WTC11 (cell line): Measurements from ENCODE around the gene NSUN7. TPM values are rescaled to one million over a fixed set of nuclear protein-coding genes. Genes with fewer than 3 reads are reported as not detected.

Experiments used
- ATAC-seq: fragments of 200-7000 bp; cut with Tn5 transposase; 2 replicates; pipeline ENCODE4 v1.10.0; 2021; ENCODE audit warnings: mild to moderate bottlenecking, moderate library complexity
- CTCF ChIA-PET: fragments of 300-600 bp; sonication (Branson Sonifier 250); formaldehyde crosslinking; loops from one replicate; lab custom pipeline; 2021; ENCODE audit warnings: antibody characterized with exemption; lab: Charles Lee
- POLR2A ChIA-PET: fragments of 350-600 bp; sonication (Branson Sonifier 250); formaldehyde crosslinking; loops from one replicate; lab custom pipeline; 2021; ENCODE audit warnings: antibody characterized with exemption; lab: Charles Lee
- DNase-seq: peaks from one replicate; pipeline ENCODE4 v3.0.0; 2021; ENCODE audit warnings: low spot score
- H3K27ac Mint-ChIP-seq: 2 replicates; pipeline ENCODE4 v1.8.0; 2021; ENCODE audit warnings: mixed read lengths
- H3K27me3 Mint-ChIP-seq: 2 replicates; pipeline ENCODE4 v1.8.0; 2021; ENCODE audit warnings: low read depth, mild to moderate bottlenecking, moderate library complexity, mixed read lengths
- H3K36me3 Mint-ChIP-seq: 2 replicates; pipeline ENCODE4 v1.8.0; 2021; ENCODE audit warnings: mixed read lengths
- H3K4me1 Mint-ChIP-seq: 2 replicates; pipeline ENCODE4 v1.8.0; 2022; ENCODE audit warnings: mixed read lengths
- H3K4me3 Mint-ChIP-seq: 2 replicates; pipeline ENCODE4 v1.8.0; 2021; ENCODE audit warnings: mild to moderate bottlenecking, moderate library complexity, mixed read lengths
- H3K9me3 Mint-ChIP-seq: 2 replicates; pipeline ENCODE4 v1.8.0; 2021; ENCODE audit warnings: mixed read lengths
- CREB1 ChIP-seq: sonication (generic); formaldehyde crosslinking; IDR thresholded peaks from 2 replicates; pipeline ENCODE4 v1.8.0; 2023; ENCODE audit warnings: mild to moderate bottlenecking, missing genetic modification reagents
- CREM ChIP-seq: sonication (generic); formaldehyde crosslinking; IDR thresholded peaks from 2 replicates; pipeline ENCODE4 v1.8.1; 2022; ENCODE audit warnings: mild to moderate bottlenecking, missing genetic modification reagents, moderate library complexity
- FOXK1 ChIP-seq: sonication (generic); formaldehyde crosslinking; IDR thresholded peaks from 2 replicates; pipeline ENCODE4 v1.8.0; 2022; ENCODE audit warnings: mild to moderate bottlenecking, moderate library complexity, missing genetic modification reagents
- JAZF1 ChIP-seq: fragments of 250-450 bp; sonication (Bioruptor Pico); IDR thresholded peaks from 2 replicates; pipeline ENCODE4 v1.9.0; 2021; ENCODE audit warnings: moderate library complexity, mild to moderate bottlenecking, inconsistent platforms
- PRRX2 ChIP-seq: fragments of 250-450 bp; sonication (Bioruptor Pico); IDR thresholded peaks from 2 replicates; pipeline ENCODE4 v1.8.0; 2021; ENCODE audit warnings: mild to moderate bottlenecking
- SMAD3 ChIP-seq: sonication (generic); formaldehyde crosslinking; IDR thresholded peaks from 2 replicates; pipeline ENCODE4 v1.8.0; 2022; ENCODE audit warnings: missing genetic modification reagents, mild to moderate bottlenecking, borderline replicate concordance
- TEAD4 ChIP-seq: sonication (generic); formaldehyde crosslinking; IDR thresholded peaks from 2 replicates; pipeline ENCODE4 v1.8.0; 2022; ENCODE audit warnings: mild to moderate bottlenecking, missing genetic modification reagents
- ZNF219 ChIP-seq: sonication (generic); formaldehyde crosslinking; IDR thresholded peaks from 2 replicates; pipeline ENCODE4 v1.8.0; 2023; ENCODE audit warnings: missing genetic modification reagents, mild to moderate bottlenecking, borderline replicate concordance
- ZNF232 ChIP-seq: sonication (generic); formaldehyde crosslinking; IDR thresholded peaks from 2 replicates; pipeline ENCODE4 v1.8.0; 2022; ENCODE audit warnings: mild to moderate bottlenecking, missing genetic modification reagents
- total RNA-seq: library from RNA; stranded (reverse); gene quantifications from 3 replicates; pipeline ENCODE4 v1.2.3, GENCODE V29; 2021
- TF ChIP-seq, protein P1 (sequence below): sonication (generic); formaldehyde crosslinking; IDR thresholded peaks from 2 replicates; pipeline ENCODE4 v1.8.1; 2023; ENCODE audit warnings: mild to moderate bottlenecking, missing genetic modification reagents, borderline replicate concordance
- TF ChIP-seq, protein P2 (sequence below): sonication (generic); formaldehyde crosslinking; IDR thresholded peaks from 2 replicates; pipeline ENCODE4 v1.8.1; 2023; ENCODE audit warnings: mild to moderate bottlenecking, missing genetic modification reagents, moderate library complexity
- TF ChIP-seq, protein P3 (sequence below): sonication (generic); formaldehyde crosslinking; IDR thresholded peaks from 2 replicates; pipeline ENCODE4 v1.8.1; 2022; ENCODE audit warnings: low read depth, mild to moderate bottlenecking, moderate library complexity, missing genetic modification reagents, borderline replicate concordance
- TF ChIP-seq, protein P4 (sequence below): fragments of 250-450 bp; sonication (Bioruptor Pico); IDR thresholded peaks from 2 replicates; pipeline ENCODE4 v2.1.2; 2022; ENCODE audit warnings: mild to moderate bottlenecking, moderate library complexity
- TF ChIP-seq, protein P5 (sequence below): sonication (generic); formaldehyde crosslinking; IDR thresholded peaks from 2 replicates; pipeline ENCODE4 v1.8.0; 2022; ENCODE audit warnings: mild to moderate bottlenecking, missing genetic modification reagents
- TF ChIP-seq, protein P6 (sequence below): fragments of 250-450 bp; sonication (Bioruptor Pico); conservative IDR thresholded peaks from 2 replicates; pipeline ENCODE4 v1.9.0; 2021; ENCODE audit warnings: mild to moderate bottlenecking
- TF ChIP-seq, protein P7 (sequence below): fragments of 250-450 bp; sonication (Bioruptor Pico); IDR thresholded peaks from 2 replicates; pipeline ENCODE4 v1.9.0; 2021; ENCODE audit warnings: mild to moderate bottlenecking, borderline replicate concordance

NSUN7 gene
- total RNA-seq, 1 experiment from 2014 or later, result 24.1 TPM

DNA sequence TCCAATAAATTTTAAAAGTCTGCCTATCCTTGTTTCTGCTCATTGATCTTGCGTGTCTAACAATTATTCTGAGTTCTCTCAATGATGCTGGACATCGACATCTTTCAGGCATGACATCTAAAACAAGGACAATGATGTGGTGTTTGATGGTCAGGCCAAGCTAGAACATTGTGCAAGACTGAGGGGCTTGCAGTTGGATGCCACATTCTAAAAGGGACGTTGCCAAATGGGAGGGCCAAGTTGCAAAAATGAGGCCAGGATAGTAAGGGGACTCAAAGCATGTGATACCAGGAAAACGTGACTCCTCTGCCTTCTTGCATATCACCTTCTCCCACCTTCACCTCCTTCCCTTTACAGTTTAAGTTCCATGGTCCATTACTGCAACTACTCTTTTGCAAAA, 29.4 kb upstream of the NSUN7 start (continued):
- TF ChIP-seq, protein P1, sequence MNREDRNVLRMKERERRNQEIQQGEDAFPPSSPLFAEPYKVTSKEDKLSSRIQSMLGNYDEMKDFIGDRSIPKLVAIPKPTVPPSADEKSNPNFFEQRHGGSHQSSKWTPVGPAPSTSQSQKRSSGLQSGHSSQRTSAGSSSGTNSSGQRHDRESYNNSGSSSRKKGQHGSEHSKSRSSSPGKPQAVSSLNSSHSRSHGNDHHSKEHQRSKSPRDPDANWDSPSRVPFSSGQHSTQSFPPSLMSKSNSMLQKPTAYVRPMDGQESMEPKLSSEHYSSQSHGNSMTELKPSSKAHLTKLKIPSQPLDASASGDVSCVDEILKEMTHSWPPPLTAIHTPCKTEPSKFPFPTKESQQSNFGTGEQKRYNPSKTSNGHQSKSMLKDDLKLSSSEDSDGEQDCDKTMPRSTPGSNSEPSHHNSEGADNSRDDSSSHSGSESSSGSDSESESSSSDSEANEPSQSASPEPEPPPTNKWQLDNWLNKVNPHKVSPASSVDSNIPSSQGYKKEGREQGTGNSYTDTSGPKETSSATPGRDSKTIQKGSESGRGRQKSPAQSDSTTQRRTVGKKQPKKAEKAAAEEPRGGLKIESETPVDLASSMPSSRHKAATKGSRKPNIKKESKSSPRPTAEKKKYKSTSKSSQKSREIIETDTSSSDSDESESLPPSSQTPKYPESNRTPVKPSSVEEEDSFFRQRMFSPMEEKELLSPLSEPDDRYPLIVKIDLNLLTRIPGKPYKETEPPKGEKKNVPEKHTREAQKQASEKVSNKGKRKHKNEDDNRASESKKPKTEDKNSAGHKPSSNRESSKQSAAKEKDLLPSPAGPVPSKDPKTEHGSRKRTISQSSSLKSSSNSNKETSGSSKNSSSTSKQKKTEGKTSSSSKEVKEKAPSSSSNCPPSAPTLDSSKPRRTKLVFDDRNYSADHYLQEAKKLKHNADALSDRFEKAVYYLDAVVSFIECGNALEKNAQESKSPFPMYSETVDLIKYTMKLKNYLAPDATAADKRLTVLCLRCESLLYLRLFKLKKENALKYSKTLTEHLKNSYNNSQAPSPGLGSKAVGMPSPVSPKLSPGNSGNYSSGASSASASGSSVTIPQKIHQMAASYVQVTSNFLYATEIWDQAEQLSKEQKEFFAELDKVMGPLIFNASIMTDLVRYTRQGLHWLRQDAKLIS, result no peak
- TF ChIP-seq, protein P2, sequence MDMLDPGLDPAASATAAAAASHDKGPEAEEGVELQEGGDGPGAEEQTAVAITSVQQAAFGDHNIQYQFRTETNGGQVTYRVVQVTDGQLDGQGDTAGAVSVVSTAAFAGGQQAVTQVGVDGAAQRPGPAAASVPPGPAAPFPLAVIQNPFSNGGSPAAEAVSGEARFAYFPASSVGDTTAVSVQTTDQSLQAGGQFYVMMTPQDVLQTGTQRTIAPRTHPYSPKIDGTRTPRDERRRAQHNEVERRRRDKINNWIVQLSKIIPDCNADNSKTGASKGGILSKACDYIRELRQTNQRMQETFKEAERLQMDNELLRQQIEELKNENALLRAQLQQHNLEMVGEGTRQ, result no peak
- TF ChIP-seq, all 79 proteins: peak for 0

DNA sequence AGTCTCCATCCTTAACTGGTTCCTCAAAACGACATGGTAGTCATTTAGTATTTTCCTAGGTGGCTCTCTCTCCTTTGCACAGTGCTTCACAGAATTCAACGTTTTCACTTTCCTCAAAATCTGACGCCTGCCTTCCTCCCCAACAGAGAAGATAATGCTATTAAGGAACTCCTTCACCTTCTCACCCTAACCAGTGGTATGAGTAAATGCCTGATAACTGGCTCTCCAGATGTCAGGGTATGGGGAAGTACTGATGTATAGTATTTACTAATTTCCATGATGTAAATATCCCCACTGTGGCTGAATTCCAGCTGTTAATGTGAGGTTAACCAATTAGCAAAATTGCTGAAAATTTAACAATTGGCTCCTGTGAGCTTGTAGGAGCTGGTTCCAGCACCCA, 28.8 kb upstream of the NSUN7 start:
- H3K27me3 Mint-ChIP-seq, result no peaks in the 10 kb centered on the region
- DNase-seq, result no peak
- TF ChIP-seq CREB1 (CRISPR knock-in tag), result no peak
- TF ChIP-seq, protein P3, sequence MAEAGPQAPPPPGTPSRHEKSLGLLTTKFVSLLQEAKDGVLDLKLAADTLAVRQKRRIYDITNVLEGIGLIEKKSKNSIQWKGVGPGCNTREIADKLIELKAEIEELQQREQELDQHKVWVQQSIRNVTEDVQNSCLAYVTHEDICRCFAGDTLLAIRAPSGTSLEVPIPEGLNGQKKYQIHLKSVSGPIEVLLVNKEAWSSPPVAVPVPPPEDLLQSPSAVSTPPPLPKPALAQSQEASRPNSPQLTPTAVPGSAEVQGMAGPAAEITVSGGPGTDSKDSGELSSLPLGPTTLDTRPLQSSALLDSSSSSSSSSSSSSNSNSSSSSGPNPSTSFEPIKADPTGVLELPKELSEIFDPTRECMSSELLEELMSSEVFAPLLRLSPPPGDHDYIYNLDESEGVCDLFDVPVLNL (CRISPR knock-in tag), result no peak
- H3K27ac Mint-ChIP-seq, result no peak overlapping the region
- CTCF ChIA-PET, result no interaction called here
- no peaks in the 10 kb centered on the region for H3K9me3 Mint-ChIP-seq
- no peak for ATAC-seq
- peaks cover 13% of the 10 kb centered on the region for H3K4me1 Mint-ChIP-seq
- no peaks in the 10 kb centered on the region for H3K36me3 Mint-ChIP-seq
- POLR2A ChIA-PET, result no interaction called here
- H3K4me3 Mint-ChIP-seq, result no peak overlapping the region

DNA sequence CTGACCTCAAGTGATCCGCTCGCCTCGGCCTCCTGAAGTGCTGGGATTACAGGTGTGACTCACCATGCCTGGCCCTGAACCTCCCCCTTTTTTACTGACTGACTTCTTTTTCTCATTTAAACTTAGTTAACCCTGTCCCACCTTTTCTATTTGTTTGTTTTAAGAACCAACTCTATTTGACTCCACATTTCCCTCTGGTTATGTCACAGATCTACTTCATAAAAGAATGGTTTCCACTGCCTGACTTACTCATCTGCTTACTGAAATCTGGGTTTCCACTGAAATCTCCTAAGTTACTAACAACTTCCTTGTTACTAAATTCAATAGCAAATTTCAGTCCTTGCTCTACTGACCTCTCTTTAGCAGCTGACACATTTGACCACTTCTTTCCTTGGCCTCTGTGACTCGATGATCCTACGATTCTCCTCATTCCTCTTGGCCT, 28.0 kb upstream of the NSUN7 start:
- H3K4me1 Mint-ChIP-seq, result peaks cover 13% of the 10 kb centered on the region
- H3K27me3 Mint-ChIP-seq, result no peaks in the 10 kb centered on the region
- POLR2A ChIA-PET, result interaction anchor here (0.6 to 0.7 kb wide), 2 partner anchors 544 to 1084 kb away, joined by 8 to 9 read pairs; no protein-coding TSS in a partner anchor
- no peaks in the 10 kb centered on the region for H3K9me3 Mint-ChIP-seq
- CTCF ChIA-PET, result no interaction called here
- DNase-seq (no peak), ATAC-seq (no peak)
- no peaks in the 10 kb centered on the region for H3K36me3 Mint-ChIP-seq
- no peak overlapping the region for H3K27ac Mint-ChIP-seq
- no peak overlapping the region for H3K4me3 Mint-ChIP-seq
- TF ChIP-seq, protein P4, sequence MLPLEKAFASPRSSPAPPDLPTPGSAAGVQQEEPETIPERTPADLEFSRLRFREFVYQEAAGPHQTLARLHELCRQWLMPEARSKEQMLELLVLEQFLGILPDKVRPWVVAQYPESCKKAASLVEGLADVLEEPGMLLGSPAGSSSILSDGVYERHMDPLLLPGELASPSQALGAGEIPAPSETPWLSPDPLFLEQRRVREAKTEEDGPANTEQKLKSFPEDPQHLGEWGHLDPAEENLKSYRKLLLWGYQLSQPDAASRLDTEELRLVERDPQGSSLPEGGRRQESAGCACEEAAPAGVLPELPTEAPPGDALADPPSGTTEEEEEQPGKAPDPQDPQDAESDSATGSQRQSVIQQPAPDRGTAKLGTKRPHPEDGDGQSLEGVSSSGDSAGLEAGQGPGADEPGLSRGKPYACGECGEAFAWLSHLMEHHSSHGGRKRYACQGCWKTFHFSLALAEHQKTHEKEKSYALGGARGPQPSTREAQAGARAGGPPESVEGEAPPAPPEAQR (CRISPR knock-in tag), result no peak
- TF ChIP-seq FOXK1 (CRISPR knock-in tag), result no peak
- no peak for TF ChIP-seq JAZF1 (CRISPR knock-in tag)
- no peak for TF ChIP-seq ZNF232 (CRISPR knock-in tag)
- no peak for TF ChIP-seq PRRX2 (CRISPR knock-in tag)
- TF ChIP-seq, protein P5, sequence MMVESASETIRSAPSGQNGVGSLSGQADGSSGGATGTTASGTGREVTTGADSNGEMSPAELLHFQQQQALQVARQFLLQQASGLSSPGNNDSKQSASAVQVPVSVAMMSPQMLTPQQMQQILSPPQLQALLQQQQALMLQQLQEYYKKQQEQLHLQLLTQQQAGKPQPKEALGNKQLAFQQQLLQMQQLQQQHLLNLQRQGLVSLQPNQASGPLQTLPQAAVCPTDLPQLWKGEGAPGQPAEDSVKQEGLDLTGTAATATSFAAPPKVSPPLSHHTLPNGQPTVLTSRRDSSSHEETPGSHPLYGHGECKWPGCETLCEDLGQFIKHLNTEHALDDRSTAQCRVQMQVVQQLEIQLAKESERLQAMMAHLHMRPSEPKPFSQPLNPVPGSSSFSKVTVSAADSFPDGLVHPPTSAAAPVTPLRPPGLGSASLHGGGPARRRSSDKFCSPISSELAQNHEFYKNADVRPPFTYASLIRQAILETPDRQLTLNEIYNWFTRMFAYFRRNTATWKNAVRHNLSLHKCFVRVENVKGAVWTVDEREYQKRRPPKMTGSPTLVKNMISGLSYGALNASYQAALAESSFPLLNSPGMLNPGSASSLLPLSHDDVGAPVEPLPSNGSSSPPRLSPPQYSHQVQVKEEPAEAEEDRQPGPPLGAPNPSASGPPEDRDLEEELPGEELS (CRISPR knock-in tag), result no peak
- TF ChIP-seq ZNF219 (CRISPR knock-in tag), result no peak
- TF ChIP-seq SMAD3 (CRISPR knock-in tag), result no peak
- TF ChIP-seq, protein P6, sequence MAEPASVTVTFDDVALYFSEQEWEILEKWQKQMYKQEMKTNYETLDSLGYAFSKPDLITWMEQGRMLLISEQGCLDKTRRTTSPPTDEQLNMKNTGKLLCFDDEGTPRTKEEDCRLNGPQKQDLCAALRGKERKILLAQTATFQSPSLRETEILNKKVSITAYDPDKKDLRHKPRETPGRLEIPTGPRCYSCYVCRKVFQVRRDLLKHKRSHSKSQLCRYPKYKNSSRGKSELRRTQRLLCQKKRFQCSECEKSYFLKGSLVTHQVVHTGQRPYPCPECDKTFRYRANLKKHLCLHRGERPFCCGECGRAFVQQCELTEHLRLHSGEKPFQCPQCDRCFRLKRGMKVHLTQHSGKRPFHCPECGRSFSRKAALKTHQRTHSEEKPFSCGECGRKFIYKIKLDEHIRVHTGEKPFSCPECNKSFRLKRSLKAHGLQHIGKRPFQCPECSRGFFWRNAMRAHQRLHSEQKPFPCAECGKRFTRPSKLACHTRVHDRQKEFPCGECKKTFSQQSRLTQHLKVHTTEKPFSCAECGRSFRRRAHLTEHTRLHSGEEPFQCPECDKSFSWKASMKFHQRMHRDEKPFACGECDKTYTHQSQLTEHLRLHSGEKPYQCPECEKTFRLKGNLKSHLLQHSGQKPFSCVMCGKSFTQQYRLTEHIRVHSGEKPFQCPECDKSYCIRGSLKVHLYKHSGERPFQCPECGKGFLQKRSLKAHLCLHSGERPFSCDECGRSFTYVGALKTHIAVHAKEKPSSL (CRISPR knock-in tag), result no peak
- TF ChIP-seq, protein P7, sequence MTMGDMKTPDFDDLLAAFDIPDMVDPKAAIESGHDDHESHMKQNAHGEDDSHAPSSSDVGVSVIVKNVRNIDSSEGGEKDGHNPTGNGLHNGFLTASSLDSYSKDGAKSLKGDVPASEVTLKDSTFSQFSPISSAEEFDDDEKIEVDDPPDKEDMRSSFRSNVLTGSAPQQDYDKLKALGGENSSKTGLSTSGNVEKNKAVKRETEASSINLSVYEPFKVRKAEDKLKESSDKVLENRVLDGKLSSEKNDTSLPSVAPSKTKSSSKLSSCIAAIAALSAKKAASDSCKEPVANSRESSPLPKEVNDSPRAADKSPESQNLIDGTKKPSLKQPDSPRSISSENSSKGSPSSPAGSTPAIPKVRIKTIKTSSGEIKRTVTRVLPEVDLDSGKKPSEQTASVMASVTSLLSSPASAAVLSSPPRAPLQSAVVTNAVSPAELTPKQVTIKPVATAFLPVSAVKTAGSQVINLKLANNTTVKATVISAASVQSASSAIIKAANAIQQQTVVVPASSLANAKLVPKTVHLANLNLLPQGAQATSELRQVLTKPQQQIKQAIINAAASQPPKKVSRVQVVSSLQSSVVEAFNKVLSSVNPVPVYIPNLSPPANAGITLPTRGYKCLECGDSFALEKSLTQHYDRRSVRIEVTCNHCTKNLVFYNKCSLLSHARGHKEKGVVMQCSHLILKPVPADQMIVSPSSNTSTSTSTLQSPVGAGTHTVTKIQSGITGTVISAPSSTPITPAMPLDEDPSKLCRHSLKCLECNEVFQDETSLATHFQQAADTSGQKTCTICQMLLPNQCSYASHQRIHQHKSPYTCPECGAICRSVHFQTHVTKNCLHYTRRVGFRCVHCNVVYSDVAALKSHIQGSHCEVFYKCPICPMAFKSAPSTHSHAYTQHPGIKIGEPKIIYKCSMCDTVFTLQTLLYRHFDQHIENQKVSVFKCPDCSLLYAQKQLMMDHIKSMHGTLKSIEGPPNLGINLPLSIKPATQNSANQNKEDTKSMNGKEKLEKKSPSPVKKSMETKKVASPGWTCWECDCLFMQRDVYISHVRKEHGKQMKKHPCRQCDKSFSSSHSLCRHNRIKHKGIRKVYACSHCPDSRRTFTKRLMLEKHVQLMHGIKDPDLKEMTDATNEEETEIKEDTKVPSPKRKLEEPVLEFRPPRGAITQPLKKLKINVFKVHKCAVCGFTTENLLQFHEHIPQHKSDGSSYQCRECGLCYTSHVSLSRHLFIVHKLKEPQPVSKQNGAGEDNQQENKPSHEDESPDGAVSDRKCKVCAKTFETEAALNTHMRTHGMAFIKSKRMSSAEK (CRISPR knock-in tag), result no peak
- TF ChIP-seq CREM, result no peak
- TF ChIP-seq TEAD4 (CRISPR knock-in tag), result no peak
